ENCODE data around the gene CYP2U1. TPM values are rescaled to one million over a fixed set of nuclear protein-coding genes. Genes with fewer than 3 reads are reported as not detected.
A peak's percentile ranks its signal among the peaks of the same experiment; 100 is the strongest.
"Not testable (repeated sequence)": the region's sequence is repeated elsewhere in the genome, so short reads cannot be mapped to it uniquely, and the experiment has no call there.

Gene CYP2U1
- total RNA-seq, 2 donors from 2014 or later: 2.1 TPM

DNA sequence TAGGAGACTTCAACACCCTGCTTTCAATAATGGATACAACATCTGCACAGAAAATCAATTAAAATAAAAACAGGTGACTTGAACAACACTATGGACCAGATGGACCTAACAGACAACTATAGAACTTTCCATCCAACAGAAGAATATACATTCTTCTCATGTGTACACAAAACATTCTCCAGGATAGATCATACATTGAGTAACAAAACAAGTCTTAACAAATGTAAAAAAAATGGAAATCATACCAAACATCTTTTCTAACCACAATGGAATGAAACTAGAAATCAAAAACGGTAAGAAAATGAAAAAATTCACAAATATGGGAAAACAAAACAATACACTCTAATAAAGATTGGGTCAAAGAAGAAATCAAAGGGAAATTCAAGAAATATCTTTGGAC lies 24.7 kb downstream of the CYP2U1 start:
- Mint-ChIP-seq H3K27ac (no peak overlapping the region), H3K36me3 (peaks cover 15 to 33% of the 10 kb centered on the region in 2 donors), H3K9me3 (peaks cover 13 to 19% of the 10 kb centered on the region in 2 donors)
- no peak for DNase-seq (ENCODE audit: low spot score in 2 of 2)
- no peak for ATAC-seq

- ATAC-seq (no peak), DNase-seq (ENCODE audit: low spot score in 2 of 2) (no peak)
- H3K27ac Mint-ChIP-seq: no peak overlapping the region
- H3K9me3 Mint-ChIP-seq: no peaks in the 10 kb centered on the region
- H3K36me3 Mint-ChIP-seq: no peaks in the 10 kb centered on the region
These were observed 35.6 kb downstream of the CYP2U1 start for GRCh38 chr4:107966903-107967302.

- not testable (repeated sequence) for H3K9me3 Mint-ChIP-seq; ATAC-seq; H3K36me3 Mint-ChIP-seq; DNase-seq (ENCODE audit: low spot score in 2 of 2); H3K27ac Mint-ChIP-seq
These were observed 36.2 kb downstream of the CYP2U1 start for GRCh38 chr4:107967519-107967918.

- not testable (repeated sequence) for H3K9me3 Mint-ChIP-seq; ATAC-seq; DNase-seq (ENCODE audit: low spot score in 2 of 2); H3K36me3 Mint-ChIP-seq; H3K27ac Mint-ChIP-seq
These were observed 36.6 kb downstream of the CYP2U1 start for GRCh38 chr4:107967921-107968320.

DNA sequence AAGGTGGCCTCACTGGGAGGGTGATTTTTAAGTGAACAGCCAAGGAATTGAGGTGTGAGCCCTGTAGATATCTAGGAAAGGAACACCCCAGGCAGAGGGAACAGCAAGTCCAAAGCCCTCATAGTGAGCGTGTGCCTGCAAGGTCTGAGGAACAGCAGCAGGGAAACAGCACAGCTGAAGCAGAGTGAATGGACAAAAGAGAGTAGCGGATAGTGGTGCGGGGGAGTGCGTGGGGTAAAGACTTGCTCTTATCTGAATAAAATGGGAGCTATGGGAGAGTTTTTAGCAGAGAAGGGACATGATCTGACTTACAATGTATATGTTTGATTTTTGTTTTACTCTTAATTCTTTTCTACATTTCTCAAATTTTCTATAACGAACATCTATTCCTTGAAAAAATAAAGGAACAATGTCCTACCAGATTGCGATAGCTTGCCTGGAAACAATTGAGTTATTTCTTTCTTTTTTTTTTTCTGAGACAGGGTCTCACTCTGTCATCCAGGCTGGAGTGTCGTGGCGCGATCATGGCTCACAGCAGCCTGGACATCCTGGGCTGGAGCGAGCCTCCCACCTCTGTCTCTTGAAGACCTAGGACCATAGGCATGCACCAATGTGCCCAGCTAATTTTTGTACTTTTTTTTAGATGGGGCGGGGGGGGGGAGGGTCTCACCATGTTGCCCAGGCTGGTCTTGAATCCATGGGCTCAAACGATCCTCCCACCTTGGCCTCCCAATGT lies 38.9 kb downstream of the CYP2U1 start:
- no peak overlapping the region for H3K27ac Mint-ChIP-seq
- no peak for DNase-seq (ENCODE audit: low spot score in 2 of 2)
- peaks cover 0 to 6% of the 10 kb centered on the region in 2 donors for H3K36me3 Mint-ChIP-seq
- peaks cover 4% of the 10 kb centered on the region in 2 donors for H3K9me3 Mint-ChIP-seq
- no peak for ATAC-seq

GRCh38 chr4:107972605-107973004 lies 41.3 kb downstream of the CYP2U1 start:
- ATAC-seq (no peak), DNase-seq (ENCODE audit: low spot score in 2 of 2) (no peak)
- no peak overlapping the region for H3K27ac Mint-ChIP-seq
- H3K9me3 Mint-ChIP-seq: peaks cover 4 to 9% of the 10 kb centered on the region in 2 donors
- H3K36me3 Mint-ChIP-seq: peaks cover 0 to 6% of the 10 kb centered on the region in 2 donors

DNA sequence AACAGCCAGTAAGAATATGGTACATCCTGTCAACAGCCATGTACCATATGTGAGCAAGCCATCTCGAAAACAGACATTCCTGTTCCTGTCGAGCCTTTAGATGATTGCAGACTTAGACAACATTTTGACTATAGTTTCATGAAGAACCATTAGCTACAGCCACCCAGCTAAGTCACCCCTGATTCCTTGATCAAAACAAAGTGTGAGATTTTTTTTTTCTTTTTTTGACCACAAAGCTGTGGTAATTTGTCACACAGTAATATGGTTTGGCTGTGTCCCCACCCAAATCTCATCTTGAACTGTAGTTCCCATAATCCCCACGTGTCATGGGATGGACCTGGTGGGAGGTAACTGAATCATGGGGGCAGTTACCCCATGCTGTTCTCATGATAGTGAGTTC lies 43.2 kb downstream of the CYP2U1 start:
- peaks cover 4 to 10% of the 10 kb centered on the region in 2 donors for H3K9me3 Mint-ChIP-seq
- DNase-seq (ENCODE audit: low spot score in 2 of 2): no peak
- H3K27ac Mint-ChIP-seq: no peak overlapping the region
- peak in 1 of 2 donors; percentile 36 for ATAC-seq
- H3K36me3 Mint-ChIP-seq: peaks cover 0 to 8% of the 10 kb centered on the region in 2 donors

GRCh38 chr4:107977482-107977881 lies 46.1 kb downstream of the CYP2U1 start:
- no peak overlapping the region for H3K27ac Mint-ChIP-seq
- ATAC-seq (no peak), DNase-seq (ENCODE audit: low spot score in 2 of 2) (no peak)
- peaks cover 0 to 22% of the 10 kb centered on the region in 2 donors for H3K36me3 Mint-ChIP-seq
- H3K9me3 Mint-ChIP-seq: peaks cover 4 to 17% of the 10 kb centered on the region in 2 donors

DNA sequence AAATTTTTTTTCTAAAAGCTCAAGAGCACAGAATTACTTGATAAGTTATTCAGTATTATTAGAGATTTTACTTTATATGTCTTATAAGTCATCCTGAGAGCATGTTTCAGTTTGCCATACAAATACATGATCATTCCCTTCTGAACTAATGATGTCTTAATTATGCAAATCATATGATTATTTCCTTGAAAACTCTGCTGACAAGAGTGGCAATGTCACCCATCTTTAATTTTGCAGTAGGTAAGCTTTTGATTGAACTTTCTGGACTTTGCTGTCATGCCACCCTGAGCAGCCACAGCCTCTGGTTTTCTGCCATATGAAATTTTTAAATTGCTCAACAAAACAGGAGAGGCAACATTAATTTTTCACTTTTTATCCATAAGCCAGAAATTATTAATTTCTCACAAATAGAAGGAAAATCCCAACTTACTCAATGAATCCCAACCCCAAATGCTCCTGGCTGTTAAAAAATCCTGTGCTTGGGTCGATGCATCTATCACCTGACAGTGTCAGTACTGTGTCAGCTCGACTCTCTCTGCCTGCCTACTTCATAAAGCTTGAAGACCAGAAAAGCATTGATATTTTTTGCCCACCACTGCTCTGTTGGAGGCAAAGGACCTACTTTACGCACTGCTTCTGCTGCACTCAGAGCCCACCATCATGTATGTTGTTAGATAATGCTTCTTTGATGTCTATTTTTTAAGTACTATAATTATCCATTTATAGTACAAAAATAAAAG lies 46.8 kb downstream of the CYP2U1 start:
- DNase-seq (ENCODE audit: low spot score in 2 of 2): no peak
- peaks cover 0 to 22% of the 10 kb centered on the region in 2 donors for H3K36me3 Mint-ChIP-seq

DNA sequence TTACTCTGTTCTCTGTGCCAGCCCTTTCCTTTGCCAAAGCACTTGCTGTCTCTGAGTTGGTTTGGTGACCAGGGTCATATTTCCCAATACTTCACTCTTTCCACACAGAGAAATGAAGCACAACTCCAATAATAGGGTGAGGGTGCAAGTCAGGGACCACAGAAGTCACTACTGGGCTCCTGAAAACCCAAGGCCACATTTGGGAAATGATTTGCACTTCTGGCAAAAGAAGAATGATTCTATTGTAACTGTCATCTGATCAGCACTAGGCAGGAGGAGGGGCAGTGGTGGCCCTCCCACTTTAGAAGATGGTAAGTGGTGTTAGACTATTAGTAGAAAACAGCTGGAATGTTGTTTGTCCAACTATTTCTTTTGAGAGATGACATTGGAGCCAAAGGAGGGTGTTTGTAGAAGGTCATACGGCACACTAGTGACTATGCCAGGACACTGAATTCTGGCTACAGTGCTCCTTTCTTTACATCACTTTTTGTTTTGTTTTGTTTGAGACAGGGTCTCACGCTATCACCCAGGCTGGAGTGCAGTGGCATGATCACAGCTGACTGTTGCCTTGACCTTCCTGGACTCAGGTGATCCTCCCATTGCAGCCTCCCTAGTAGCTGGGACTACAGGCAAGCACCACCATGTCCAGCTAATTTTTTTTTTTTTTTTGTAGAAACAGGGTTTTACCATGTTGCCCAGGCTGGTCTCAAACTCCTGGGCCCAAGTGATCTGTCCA lies 47.5 kb downstream of the CYP2U1 start:
- ATAC-seq (no peak), DNase-seq (ENCODE audit: low spot score in 2 of 2) (no peak)
- Mint-ChIP-seq H3K36me3 (peaks cover 0 to 22% of the 10 kb centered on the region in 2 donors), H3K27ac (no peak overlapping the region), H3K9me3 (peaks cover 4 to 17% of the 10 kb centered on the region in 2 donors)

More for the DNA sequence above, 46.8 kb downstream of the CYP2U1 start:
- Mint-ChIP-seq H3K9me3 (peaks cover 4 to 17% of the 10 kb centered on the region in 2 donors), H3K27ac (no peak overlapping the region)
- no peak for ATAC-seq

DNA sequence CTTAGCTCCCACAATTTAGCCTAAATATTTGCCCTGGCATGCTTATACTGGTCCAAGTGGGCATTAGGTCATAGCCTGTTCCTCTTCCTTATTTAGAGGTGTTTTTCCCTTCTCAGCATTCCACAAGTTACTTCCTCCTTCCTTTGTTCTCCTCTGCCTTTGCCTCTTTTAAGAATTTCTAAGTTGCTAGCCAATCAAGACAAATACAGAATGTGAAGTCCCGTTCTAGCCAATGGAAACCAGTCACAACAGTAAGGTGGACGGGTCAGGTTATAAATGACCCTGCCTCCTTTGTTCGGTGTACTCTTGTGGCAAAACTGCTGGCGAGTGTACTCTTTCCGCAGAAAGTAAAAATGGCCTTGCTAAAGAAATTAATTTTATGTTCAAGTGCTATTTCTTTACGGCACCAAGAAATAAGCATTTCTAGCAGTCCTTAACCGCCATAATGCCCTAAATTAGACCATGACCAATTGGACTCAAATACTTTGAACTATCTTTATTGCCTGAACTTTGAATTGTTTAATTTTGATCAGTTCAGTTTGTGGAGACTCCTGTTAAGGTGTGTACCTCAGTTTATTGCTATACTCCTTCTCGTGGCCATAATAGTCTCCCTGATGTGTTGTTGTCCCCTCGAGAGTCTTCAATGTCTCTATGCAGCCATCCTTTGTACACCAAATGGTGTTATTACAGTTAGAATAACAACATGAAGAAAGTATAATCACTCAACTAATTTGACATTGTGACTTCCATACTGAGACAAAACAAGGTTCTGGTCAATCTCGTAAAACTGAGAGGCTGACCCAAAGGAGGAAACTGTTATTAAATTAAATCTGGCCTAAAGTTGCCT lies 56.8 kb downstream of the CYP2U1 start:
- DNase-seq (ENCODE audit: low spot score in 2 of 2): no peak
- H3K36me3 Mint-ChIP-seq: peaks cover 15 to 19% of the 10 kb centered on the region in 2 donors
- H3K9me3 Mint-ChIP-seq: no peaks in the 10 kb centered on the region
- peak overlapping the region in 1 of 2 donors; percentile 88 for H3K27ac Mint-ChIP-seq
- ATAC-seq: no peak

DNA sequence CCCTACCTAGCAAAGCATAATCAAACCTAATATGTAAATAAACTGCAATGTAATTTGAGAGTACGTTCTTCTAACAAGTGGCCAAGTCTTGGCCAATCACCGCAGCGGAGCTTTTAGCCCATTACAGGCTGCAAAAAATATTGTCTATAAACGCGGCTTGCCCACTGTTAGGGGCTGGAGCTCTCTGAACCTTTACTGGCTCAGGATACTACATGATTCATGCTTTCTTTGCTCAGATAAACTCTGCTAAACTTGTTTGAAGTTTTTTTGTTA lies 57.4 kb downstream of the CYP2U1 start:
- DNase-seq (ENCODE audit: low spot score in 2 of 2) (no peak), ATAC-seq (no peak)
- H3K27ac Mint-ChIP-seq: peak overlapping the region in 1 of 2 donors; percentile 88
- no peaks in the 10 kb centered on the region for H3K9me3 Mint-ChIP-seq
- H3K36me3 Mint-ChIP-seq: peaks cover 15 to 19% of the 10 kb centered on the region in 2 donors

GRCh38 chr4:107989162-107989536 lies 57.8 kb downstream of the CYP2U1 start:
- ATAC-seq: peak in 1 of 2 donors; percentile 23
- no peak for DNase-seq (ENCODE audit: low spot score in 2 of 2)
- H3K36me3 Mint-ChIP-seq: peaks cover 15 to 19% of the 10 kb centered on the region in 2 donors
- H3K27ac Mint-ChIP-seq: peak overlapping the region; percentile 38 to 88
- no peaks in the 10 kb centered on the region for H3K9me3 Mint-ChIP-seq

GRCh38 chr4:107989537-107990386 lies 58.4 kb downstream of the CYP2U1 start, which contains the start of gene HADH:
HADH (plus strand) TSS chr4:107989889; CDS start chr4:107989933, 44 bp downstream.
- DNase-seq (ENCODE audit: low spot score in 2 of 2) (peak; percentile 95 to 97), ATAC-seq (peak; percentile 99)
- no peaks in the 10 kb centered on the region for H3K9me3 Mint-ChIP-seq
- H3K36me3 Mint-ChIP-seq: peaks cover 15 to 19% of the 10 kb centered on the region in 2 donors
- H3K27ac Mint-ChIP-seq: peak within 1 kb of the TSS; percentile 88 to 96

DNA sequence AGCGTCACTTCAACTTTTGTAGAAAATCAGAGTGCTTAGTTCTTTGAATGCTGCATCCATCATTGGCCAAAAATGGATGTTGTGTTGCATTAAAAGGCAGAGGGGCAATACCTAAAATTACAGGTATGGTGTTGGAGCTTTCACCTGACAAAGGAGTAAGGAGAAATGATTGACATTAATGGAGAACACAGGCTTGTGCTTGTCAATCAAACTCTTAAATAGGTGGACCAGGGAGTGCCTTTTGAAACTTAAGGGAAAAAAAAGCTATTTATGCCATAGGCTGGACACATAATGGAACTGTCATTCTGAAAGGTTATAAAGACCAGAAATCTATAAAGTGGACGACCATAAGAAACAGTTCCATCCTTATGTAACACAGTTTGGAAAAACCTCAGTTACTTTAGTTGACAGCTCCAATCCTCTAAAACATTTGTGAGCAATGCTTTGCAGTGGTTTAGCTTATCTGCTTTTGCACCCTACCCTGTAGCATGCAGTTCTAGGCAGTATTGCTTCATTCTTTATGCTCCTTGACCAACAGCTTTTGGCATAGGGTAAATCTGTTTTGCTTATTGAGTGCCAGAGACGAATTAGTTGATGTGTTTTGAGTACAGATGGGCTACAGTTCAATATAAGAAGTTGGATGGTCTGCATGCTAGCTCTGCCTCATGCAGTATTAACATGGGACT lies 60.7 kb downstream of the CYP2U1 start:
- Mint-ChIP-seq H3K9me3 (no peaks in the 10 kb centered on the region), H3K27ac (peak overlapping the region in 1 of 2 donors; percentile 50), H3K36me3 (peaks cover 26 to 35% of the 10 kb centered on the region in 2 donors)
- ATAC-seq (no peak), DNase-seq (ENCODE audit: low spot score in 2 of 2) (no peak)
